Caco-2 (cell line): ENCODE results near the gene ZNF816. TPM values are rescaled to one million over a fixed set of nuclear protein-coding genes. Genes with fewer than 3 reads are reported as not detected.

ENCODE experiments used
- BruUV-seq: library from RNA; stranded (reverse); fragments of 400-500 nt; replicated peaks from 2 replicates; lab custom pipeline; 2021; lab: Mats Ljungman, UMichigan
- CTCF ChIA-PET: fragments of 300-600 bp; sonication (Branson Sonifier 250); formaldehyde crosslinking; loops from one replicate; lab custom pipeline; 2022; ENCODE audit warnings: antibody characterized with exemption; lab: Charles Lee
- POLR2A ChIA-PET: fragments of 300-600 bp; sonication (Branson Sonifier 250); formaldehyde crosslinking; loops from one replicate; lab custom pipeline; 2022; ENCODE audit warnings: antibody characterized with exemption; lab: Charles Lee
- DNase-seq, 2 experiments: peaks; one replicate each; pipeline versions ENCODE4 v3.0.0 to v3.0.0-alpha.2; 2020 to 2022
- H3K27me3 ChIP-seq: replicated peaks from 2 replicates; pipeline ENCODE4 v1.6.0; 2011; ENCODE audit warnings: low read length; ENCODE audit not compliant: control insufficient read depth, insufficient read depth
- H3K36me3 ChIP-seq: 2 replicates; pipeline ENCODE4 v1.5.1; 2011; ENCODE audit warnings: low read length; ENCODE audit not compliant: control insufficient read depth, insufficient read depth
- H3K4me1 ChIP-seq: fragments of 250-450 bp; sonication (Bioruptor Pico); 2 replicates; pipeline ENCODE4 v1.5.1; 2020; ENCODE audit warnings: mild to moderate bottlenecking
- H3K4me3 ChIP-seq: 2 replicates; pipeline ENCODE4 v1.5.1; 2011; ENCODE audit warnings: low read depth, mild to moderate bottlenecking, control low read depth, low read length
- H3K9me3 ChIP-seq: fragments of 250-450 bp; sonication (Bioruptor Pico); 2 replicates; pipeline ENCODE4 v1.5.1; 2020; ENCODE audit warnings: mild to moderate bottlenecking, moderate library complexity
- H3K27ac Mint-ChIP-seq: one replicate; pipeline ENCODE4 v1.8.0; 2022; ENCODE audit warnings: mixed read lengths; ENCODE audit not compliant: unreplicated experiment
- H3K27me3 Mint-ChIP-seq: one replicate; pipeline ENCODE4 v1.8.0; 2022; ENCODE audit warnings: mixed read lengths; ENCODE audit not compliant: insufficient read depth, unreplicated experiment
- H3K36me3 Mint-ChIP-seq: one replicate; pipeline ENCODE4 v1.8.0; 2022; ENCODE audit warnings: mild to moderate bottlenecking, mixed read lengths; ENCODE audit not compliant: insufficient read depth, unreplicated experiment
- H3K4me1 Mint-ChIP-seq: one replicate; pipeline ENCODE4 v1.8.0; 2022; ENCODE audit warnings: low read depth, mixed read lengths; ENCODE audit not compliant: unreplicated experiment
- H3K4me3 Mint-ChIP-seq: one replicate; pipeline ENCODE4 v1.8.0; 2022; ENCODE audit warnings: mild to moderate bottlenecking, moderate library complexity, mixed read lengths; ENCODE audit not compliant: unreplicated experiment
- H3K9me3 Mint-ChIP-seq: one replicate; pipeline ENCODE4 v1.8.0; 2022; ENCODE audit warnings: mixed read lengths; ENCODE audit not compliant: unreplicated experiment
- intact Hi-C: fragments of 100-400 bp; cut with micrococcal nuclease; formaldehyde crosslinking; loops from one replicate; pipeline ENCODE4 v1.10.0; 2022; ENCODE audit not compliant: unreplicated experiment
- total RNA-seq: library from RNA; stranded (reverse); gene quantifications from 2 replicates; pipeline ENCODE4 v1.2.3, GENCODE V29; 2022
- TF ChIP-seq, protein P1 (sequence below), 2 experiments: fragments of 200-600 bp in 1 of 2; IDR thresholded peaks; 1 replicate in 1 of 2; 2 replicates in 1 of 2; pipeline versions ENCODE4 v1.5.1 to v1.8.0; 2011 to 2022; ENCODE audit warnings: antibody characterized with exemption in 1 of 2, control low read depth in 1 of 2, inconsistent platforms in 1 of 2, low read depth in 1 of 2, low read length in 1 of 2, mild to moderate bottlenecking in 1 of 2, moderate library complexity in 1 of 2; ENCODE audit not compliant: insufficient read depth in 1 of 2, severe bottlenecking in 1 of 2, unreplicated experiment in 1 of 2

Gene ZNF816
- total RNA-seq, 1 experiment from 2014 or later: 11.5 TPM

- no TSS peak for BruUV-seq
- Mint-ChIP-seq H3K36me3 (no peaks in the 10 kb centered on the region), H3K9me3 (peaks cover 16% of the 10 kb centered on the region), H3K27me3 (no peaks in the 10 kb centered on the region), H3K4me3 (peak overlapping the region; percentile 18), H3K4me1 (no peaks in the 10 kb centered on the region), H3K27ac (no peak overlapping the region)
- ChIA-PET CTCF (no interaction called here), POLR2A (interaction anchor here (0.6 kb wide), 1 partner anchor 27 kb away, joined by 3 read pairs; no protein-coding TSS in a partner anchor)
- Histone ChIP-seq H3K4me1 (no peaks in the 10 kb centered on the region), H3K36me3 (no peaks in the 10 kb centered on the region), H3K27me3 (no peaks in the 10 kb centered on the region), H3K4me3 (no peak overlapping the region), H3K9me3 (peaks cover 23% of the 10 kb centered on the region)
- no peak for DNase-seq
- intact Hi-C loops: no loop called here
- TF ChIP-seq, protein P1, sequence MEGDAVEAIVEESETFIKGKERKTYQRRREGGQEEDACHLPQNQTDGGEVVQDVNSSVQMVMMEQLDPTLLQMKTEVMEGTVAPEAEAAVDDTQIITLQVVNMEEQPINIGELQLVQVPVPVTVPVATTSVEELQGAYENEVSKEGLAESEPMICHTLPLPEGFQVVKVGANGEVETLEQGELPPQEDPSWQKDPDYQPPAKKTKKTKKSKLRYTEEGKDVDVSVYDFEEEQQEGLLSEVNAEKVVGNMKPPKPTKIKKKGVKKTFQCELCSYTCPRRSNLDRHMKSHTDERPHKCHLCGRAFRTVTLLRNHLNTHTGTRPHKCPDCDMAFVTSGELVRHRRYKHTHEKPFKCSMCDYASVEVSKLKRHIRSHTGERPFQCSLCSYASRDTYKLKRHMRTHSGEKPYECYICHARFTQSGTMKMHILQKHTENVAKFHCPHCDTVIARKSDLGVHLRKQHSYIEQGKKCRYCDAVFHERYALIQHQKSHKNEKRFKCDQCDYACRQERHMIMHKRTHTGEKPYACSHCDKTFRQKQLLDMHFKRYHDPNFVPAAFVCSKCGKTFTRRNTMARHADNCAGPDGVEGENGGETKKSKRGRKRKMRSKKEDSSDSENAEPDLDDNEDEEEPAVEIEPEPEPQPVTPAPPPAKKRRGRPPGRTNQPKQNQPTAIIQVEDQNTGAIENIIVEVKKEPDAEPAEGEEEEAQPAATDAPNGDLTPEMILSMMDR (IDR thresholded peaks at IDR 0.05; ENCODE audit: insufficient read depth in 1 of 2, low read depth in 1 of 2, low read length in 1 of 2, severe bottlenecking in 1 of 2, unreplicated experiment in 1 of 2): no peak
Observed at GRCh38 chr19:53007200-53007599, 44.5 kb upstream of the ZNF816 start.

DNA sequence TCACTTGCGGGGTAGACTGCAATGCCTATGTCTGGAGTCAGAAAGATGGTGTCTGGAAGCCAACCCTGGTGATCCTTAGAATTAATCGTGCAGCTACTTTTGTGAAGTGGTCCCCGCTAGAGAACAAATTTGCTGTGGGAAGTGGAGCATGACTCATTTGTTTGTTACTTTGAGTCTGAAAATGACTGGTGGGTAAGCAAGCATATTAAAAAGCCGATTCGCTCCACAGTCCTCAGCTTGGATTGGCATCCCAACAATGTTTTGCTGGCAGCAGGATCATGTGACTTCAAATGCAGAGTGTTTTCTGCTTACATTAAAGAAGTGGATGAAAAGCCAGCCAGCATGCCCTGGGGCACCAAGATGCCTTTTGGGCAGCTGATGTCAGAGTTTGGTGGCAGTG is 41.6 kb upstream of the ZNF816 start:
- BruUV-seq: no TSS peak

DNA sequence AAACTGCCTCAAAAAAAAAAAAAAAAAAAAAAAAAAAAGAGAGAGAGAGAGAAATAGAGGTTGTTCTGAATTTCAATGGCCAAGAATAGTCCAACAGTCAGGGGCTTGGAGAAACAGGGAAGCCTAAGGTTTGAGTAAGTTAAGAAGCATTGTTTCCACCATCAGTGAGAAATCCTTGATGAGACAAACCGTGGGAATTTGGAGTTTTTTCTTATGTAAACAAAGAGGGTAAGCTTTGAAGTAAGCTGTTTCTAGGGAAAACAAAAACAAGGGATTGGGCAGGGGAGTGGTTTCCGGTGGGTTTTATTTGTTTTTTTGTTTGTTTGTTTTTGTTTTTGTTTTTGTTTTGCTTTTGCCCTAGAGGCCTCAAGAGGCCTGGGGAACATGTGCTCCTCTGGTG is 39.8 kb upstream of the ZNF816 start:
- Histone ChIP-seq H3K9me3 (peaks cover 20% of the 10 kb centered on the region), H3K4me1 (no peaks in the 10 kb centered on the region), H3K36me3 (no peaks in the 10 kb centered on the region), H3K27me3 (no peaks in the 10 kb centered on the region), H3K4me3 (no peak overlapping the region)
- H3K27me3 Mint-ChIP-seq: no peaks in the 10 kb centered on the region
- H3K4me1 Mint-ChIP-seq: no peaks in the 10 kb centered on the region
- no peak for DNase-seq
- H3K9me3 Mint-ChIP-seq: no peaks in the 10 kb centered on the region
- intact Hi-C loops: no loop called here
- no peak overlapping the region for H3K27ac Mint-ChIP-seq
- TF ChIP-seq, protein P1 (IDR thresholded peaks at IDR 0.05; ENCODE audit: insufficient read depth in 1 of 2, low read depth in 1 of 2, low read length in 1 of 2, severe bottlenecking in 1 of 2, unreplicated experiment in 1 of 2): no peak
- H3K4me3 Mint-ChIP-seq: no peak overlapping the region
- CTCF ChIA-PET: no interaction called here
- POLR2A ChIA-PET: no interaction called here
- no TSS peak for BruUV-seq
- no peaks in the 10 kb centered on the region for H3K36me3 Mint-ChIP-seq

More for the DNA sequence above, 41.6 kb upstream of the ZNF816 start:
- no peaks in the 10 kb centered on the region for H3K27me3 Mint-ChIP-seq
- no peak overlapping the region for H3K4me3 Mint-ChIP-seq
- H3K36me3 Mint-ChIP-seq: no peaks in the 10 kb centered on the region
- no peak overlapping the region for H3K27ac Mint-ChIP-seq
- Histone ChIP-seq H3K9me3 (peaks cover 26% of the 10 kb centered on the region), H3K4me3 (no peak overlapping the region), H3K27me3 (no peaks in the 10 kb centered on the region), H3K4me1 (no peaks in the 10 kb centered on the region), H3K36me3 (no peaks in the 10 kb centered on the region)
- H3K4me1 Mint-ChIP-seq: no peaks in the 10 kb centered on the region
- POLR2A ChIA-PET: no interaction called here
- TF ChIP-seq, protein P1 (IDR thresholded peaks at IDR 0.05; ENCODE audit: insufficient read depth in 1 of 2, low read depth in 1 of 2, low read length in 1 of 2, severe bottlenecking in 1 of 2, unreplicated experiment in 1 of 2): no peak
- no peak for DNase-seq
- H3K9me3 Mint-ChIP-seq: no peaks in the 10 kb centered on the region
- intact Hi-C loops: no loop called here
- CTCF ChIA-PET: no interaction called here
